ENCODE measurements around the gene IL1RN.

IL1RN gene

GRCh38 chr2:113173542-113174375, 46.4 kb downstream of the IL1RN start, which contains the start of gene PSD4:
Gene PSD4 (plus strand): TSS chr2:113173971. CDS start chr2:113182457, 8,486 bp downstream.
- TF ChIP-seq CTCF (IDR thresholded peaks at IDR 0.05; ENCODE audit: low read depth, low read length) = no peak
- Histone ChIP-seq H3K36me3 (no peaks in the 10 kb centered on the region), H3K9me3 (ENCODE audit: severe bottlenecking) (no peaks in the 10 kb centered on the region), H3K27me3 (ENCODE audit: insufficient read depth, low read depth, severe bottlenecking) (no peaks in the 10 kb centered on the region), H3K4me3 (ENCODE audit: low read depth, low read length) (no peak within 1 kb of the TSS), H3K27ac (no peak within 1 kb of the TSS)
- no peak for DNase-seq

GRCh38 chr2:113174376-113174750, 47.0 kb downstream of the IL1RN start:
- H3K27me3 ChIP-seq (ENCODE audit: insufficient read depth, low read depth, severe bottlenecking) = no peaks in the 10 kb centered on the region
- TF ChIP-seq CTCF (IDR thresholded peaks at IDR 0.05; ENCODE audit: low read depth, low read length) = no peak
- no peak overlapping the region for H3K27ac ChIP-seq
- no peak for DNase-seq
- H3K9me3 ChIP-seq (ENCODE audit: severe bottlenecking) = no peaks in the 10 kb centered on the region
- H3K4me3 ChIP-seq (ENCODE audit: low read depth, low read length) = no peak overlapping the region
- H3K36me3 ChIP-seq = no peaks in the 10 kb centered on the region

- H3K9me3 ChIP-seq (ENCODE audit: severe bottlenecking) = no peaks in the 10 kb centered on the region
- H3K27ac ChIP-seq = no peak overlapping the region
- no peak for DNase-seq
- no peak overlapping the region for H3K4me3 ChIP-seq (ENCODE audit: low read depth, low read length)
- no peak for TF ChIP-seq CTCF (IDR thresholded peaks at IDR 0.05; ENCODE audit: low read depth, low read length)
- H3K36me3 ChIP-seq = no peaks in the 10 kb centered on the region
- H3K27me3 ChIP-seq (ENCODE audit: insufficient read depth, low read depth, severe bottlenecking) = no peaks in the 10 kb centered on the region
These were observed 47.7 kb downstream of the IL1RN start for GRCh38 chr2:113175042-113175628.

- Histone ChIP-seq H3K36me3 (no peaks in the 10 kb centered on the region), H3K4me3 (ENCODE audit: low read depth, low read length) (no peak overlapping the region), H3K9me3 (ENCODE audit: severe bottlenecking) (no peaks in the 10 kb centered on the region), H3K27ac (no peak overlapping the region), H3K27me3 (ENCODE audit: insufficient read depth, low read depth, severe bottlenecking) (no peaks in the 10 kb centered on the region)
- TF ChIP-seq CTCF (IDR thresholded peaks at IDR 0.05; ENCODE audit: low read depth, low read length) = no peak
- DNase-seq = no peak
These were observed 48.6 kb downstream of the IL1RN start for GRCh38 chr2:113175736-113176695.

GRCh38 chr2:113176696-113177355, 49.4 kb downstream of the IL1RN start:
- Histone ChIP-seq H3K27ac (no peak overlapping the region), H3K4me3 (ENCODE audit: low read depth, low read length) (no peak overlapping the region), H3K36me3 (no peaks in the 10 kb centered on the region), H3K27me3 (ENCODE audit: insufficient read depth, low read depth, severe bottlenecking) (no peaks in the 10 kb centered on the region), H3K9me3 (ENCODE audit: severe bottlenecking) (no peaks in the 10 kb centered on the region)
- DNase-seq = no peak
- no peak for TF ChIP-seq CTCF (IDR thresholded peaks at IDR 0.05; ENCODE audit: low read depth, low read length)
